GM21825 (cell line): ENCODE data around the gene TANC1.

Experiments used
- ATAC-seq: cut with Tn5 transposase; IDR thresholded peaks from one replicate; pipeline ENCODE4 v1.9.1; 2021; ENCODE audit warnings: mild to moderate bottlenecking, moderate library complexity; ENCODE audit not compliant: unreplicated experiment

Gene TANC1

DNA sequence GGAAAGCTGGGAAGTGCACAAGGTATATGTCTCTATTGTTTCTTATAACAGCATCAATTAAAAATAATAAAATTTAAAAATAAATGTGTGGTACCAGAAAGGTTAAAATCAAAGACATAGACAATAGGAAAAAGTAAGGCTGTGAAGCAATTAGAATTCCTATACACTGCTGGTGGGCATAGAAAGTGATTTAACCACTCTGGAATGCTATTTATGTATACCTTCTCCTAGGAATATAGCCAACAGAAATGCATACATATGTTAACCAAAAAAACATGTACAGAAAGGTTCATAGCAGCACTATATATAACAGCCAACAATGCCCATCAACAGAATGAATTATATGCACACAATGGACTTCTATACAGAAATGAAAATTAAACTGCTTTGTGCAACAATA is 275.1 kb downstream of the TANC1 start:
- no peak for ATAC-seq

DNA sequence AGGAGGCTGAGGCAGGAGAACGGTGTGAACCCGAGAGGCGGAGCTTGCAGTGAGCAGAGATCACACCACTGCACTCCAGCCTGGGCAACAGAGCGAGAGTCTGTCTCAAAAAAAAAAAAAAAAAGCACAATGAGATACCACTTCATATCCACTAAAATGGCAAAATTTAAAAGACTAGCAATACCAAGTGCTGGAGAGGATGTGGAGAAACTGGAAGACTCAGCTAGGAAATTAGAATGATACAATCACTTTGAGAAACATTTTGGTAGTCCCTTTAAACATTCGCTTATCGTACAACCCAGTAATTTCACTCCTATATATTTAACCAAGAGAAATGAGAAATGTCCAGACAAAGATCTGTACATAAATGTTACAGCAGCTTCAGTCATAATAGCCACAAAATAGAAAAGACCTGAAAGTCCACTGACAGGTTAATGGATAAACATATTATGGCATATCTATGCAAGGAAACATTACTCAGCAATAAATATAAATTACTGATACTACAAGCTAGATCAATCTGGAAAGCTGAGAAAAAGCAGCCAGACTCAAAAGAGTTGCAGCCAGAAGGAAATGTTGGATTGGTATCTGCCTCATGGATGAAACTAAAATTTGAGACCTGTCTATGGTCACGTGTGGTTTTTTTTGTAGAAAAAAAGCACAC is 278.0 kb downstream of the TANC1 start:
- ATAC-seq, result no peak

DNA sequence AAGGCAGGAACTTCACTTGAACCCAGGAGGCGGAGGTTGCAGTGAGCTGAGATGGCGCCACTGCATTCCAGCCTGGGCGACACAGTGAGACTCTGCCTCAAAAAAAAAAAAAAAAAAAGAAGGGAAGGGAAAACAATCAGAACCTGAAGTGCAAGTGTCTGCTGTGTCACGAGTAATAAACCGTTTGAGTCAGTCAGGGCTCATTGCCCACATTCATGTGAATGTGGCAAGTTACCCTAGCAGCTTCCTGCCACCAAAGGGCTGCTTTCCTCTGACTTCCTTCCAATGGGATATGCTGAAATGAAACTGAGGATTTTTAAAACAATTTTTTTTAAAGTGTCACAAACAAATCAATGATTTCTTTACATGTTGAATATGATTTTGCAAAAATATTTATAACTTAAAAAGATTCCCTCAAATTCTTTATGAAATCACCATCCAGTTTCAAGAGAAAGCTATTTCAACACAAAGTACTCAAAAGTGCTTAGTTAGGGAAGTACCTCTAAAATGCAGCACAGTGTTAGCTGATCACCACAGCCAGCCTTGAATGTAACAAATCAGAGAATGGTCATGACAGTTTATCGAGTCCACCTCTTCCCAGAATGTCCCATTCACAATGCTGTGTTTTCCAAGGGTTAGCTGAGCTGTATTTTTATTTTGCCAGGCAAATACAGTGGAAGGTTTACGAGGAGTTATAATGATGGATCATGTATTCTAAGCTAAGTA is 281.7 kb downstream of the TANC1 start:
- peak; percentile 83 for ATAC-seq

DNA sequence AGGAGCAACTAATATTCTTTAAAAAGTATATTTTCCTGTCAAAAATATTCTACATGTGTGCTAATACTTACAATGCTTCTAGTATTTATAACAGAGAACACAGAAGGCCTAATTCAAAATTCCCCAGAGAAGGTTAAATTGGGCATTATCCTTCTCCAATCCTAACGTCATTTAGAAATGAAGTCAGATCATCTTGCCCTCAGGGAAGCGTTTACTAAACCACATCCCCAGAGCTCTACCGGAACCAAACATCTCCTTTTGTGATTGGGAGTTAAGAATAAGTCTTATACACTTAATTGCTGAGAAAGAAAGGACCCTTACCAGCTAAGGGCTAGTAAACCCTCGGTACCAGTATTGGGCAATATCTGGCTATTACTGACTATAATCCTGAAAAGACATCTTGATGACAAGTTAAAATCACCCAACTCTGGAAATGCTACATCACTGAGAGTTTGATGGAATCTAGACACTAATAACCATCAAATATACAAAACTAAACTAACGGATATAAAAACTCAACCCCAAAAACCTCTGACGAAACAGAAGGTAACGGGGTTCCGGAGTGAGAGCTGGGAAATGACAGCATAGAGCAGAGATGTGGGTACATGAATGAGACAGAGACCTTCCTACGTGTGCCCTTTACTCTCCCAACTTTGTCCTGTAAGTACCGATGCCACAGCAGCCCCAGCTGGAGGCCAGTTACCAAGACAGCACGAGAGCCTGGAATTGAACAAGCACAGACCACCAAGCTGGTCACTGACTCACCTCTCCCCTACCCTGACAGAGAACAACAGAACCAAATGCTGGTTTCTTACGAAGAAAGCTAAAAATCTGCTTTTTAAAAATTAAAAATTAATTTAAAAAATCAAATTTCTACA is 283.1 kb downstream of the TANC1 start:
- no peak for ATAC-seq

DNA sequence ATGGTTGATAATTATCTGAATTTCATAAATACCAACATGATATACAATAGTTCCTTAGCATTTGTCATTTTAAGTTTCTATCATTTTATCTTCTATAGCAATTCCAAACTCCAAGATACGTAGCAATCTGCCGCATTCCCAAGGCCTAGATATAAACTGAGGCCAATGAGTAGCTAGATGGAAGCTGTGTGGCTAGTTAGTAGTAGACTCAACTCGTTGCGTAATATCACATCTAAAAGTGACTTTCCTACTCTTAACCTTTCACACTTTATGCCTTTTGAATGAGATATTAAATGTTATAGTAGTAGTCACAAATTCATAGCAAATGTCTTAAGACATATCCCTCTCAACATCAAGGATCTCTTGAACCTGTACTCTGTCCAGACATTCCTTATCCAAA is 284.5 kb downstream of the TANC1 start:
- no peak for ATAC-seq

DNA sequence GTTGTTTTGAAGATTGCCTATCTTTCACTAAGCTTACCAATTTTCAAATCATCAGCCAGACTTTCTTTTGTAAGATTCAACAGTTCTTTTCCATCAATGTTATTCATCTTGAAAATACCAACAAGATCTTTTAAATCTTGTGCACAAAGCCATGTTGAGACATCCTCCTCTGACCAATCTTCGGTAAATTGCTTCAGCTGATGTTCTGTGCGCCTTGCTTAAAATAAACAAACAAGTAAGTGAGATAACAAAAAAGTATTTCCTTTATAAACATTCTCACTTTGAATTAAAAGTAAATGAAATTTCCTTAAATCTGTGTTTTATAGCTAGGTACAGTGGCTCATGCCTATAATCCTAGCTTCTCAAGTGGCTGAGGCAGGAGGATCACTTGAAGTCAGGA is 287.7 kb downstream of the TANC1 start:
- ATAC-seq, result no peak

DNA sequence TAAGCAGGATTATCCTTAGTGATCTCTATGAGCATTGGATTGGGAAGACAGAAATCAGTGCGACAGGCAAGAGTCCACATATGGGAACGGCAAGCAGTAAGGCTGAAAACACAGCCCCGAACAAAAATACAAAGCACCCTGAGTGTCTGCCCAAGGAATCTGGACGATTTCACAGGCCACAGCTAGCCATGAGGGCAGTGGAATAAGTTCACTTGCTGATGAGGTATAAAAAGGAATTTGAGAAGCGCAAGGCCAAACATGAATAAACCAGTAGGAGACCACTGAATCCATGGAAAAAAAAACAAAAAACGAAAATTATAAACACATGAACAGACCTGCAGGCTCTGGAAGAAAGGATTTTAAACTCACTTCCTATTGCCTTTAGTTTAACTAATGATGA is 293.8 kb downstream of the TANC1 start:
- no peak for ATAC-seq

DNA sequence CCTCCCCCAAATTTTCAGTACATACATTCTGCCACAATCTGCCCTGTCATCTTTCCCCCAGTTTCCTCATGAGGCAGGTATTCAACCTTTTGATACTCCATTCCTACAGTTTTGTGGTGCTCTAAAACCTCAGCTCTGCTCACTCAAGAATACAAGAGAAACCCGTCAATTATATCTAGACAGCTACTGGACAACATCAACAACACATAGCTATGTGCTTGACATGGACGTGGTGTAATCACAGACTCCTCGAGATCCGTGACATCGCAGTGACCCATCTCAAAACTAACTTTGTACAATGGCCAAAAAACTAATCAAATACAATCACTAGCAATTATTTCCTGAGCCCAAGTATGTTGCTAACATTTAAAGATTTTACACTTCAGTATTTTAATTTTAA is 294.5 kb downstream of the TANC1 start:
- no peak for ATAC-seq

DNA sequence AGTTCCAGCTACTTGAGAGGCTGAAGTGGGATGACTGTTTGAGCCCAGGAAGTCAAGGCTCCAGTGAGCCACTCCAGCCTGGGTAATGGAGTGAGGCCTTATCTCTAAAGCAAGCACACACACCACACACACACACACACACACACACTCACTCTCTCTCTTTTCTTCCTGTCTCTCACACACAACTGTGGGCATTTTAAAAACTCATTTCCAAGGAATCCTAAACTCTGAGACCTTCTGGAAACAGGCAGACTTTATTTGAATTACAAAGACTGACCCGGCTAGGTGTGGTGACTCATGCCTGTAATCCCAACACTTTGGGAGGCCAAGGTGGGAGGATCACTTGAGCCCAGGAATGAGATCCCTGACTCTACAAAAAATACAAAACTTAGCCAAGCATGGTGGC is 296.7 kb downstream of the TANC1 start:
- no peak for ATAC-seq

DNA sequence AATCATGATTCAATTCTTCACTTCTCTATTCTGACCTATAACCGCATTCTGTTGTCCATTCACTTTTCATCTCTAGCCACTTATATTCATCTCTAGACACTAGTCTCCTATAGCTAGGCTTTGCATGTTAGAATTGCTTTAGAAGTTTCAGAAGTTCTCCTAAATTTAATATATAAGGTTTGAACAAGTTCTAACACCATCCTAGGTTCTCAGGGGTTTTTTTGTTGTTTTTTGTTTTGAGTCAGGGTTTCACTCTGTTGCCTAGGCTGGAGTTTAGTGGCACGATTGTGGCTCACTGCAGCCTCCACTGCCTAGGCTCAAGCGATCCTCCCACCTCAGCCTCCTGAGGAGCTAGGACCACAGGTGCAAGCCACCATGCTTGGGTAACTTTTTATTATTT is 298.1 kb downstream of the TANC1 start:
- ATAC-seq, result no peak

DNA sequence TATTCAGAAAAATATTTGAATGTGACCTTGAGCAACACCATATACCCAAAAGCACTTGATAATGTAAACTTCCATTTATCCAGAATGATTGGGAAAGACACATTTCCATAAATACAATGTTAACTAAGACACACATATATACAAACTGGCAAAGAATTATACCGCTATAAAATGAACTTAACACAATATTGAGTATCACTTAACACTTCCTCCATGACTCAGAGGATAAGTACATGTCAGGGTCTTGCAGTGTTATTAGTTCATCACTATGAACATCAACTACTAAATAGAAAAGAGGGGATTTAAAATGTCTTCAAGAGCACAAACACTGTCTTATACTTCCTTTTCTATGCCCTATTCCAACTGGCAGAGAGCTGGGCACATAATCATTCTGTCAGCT is 299.5 kb downstream of the TANC1 start:
- no peak for ATAC-seq

DNA sequence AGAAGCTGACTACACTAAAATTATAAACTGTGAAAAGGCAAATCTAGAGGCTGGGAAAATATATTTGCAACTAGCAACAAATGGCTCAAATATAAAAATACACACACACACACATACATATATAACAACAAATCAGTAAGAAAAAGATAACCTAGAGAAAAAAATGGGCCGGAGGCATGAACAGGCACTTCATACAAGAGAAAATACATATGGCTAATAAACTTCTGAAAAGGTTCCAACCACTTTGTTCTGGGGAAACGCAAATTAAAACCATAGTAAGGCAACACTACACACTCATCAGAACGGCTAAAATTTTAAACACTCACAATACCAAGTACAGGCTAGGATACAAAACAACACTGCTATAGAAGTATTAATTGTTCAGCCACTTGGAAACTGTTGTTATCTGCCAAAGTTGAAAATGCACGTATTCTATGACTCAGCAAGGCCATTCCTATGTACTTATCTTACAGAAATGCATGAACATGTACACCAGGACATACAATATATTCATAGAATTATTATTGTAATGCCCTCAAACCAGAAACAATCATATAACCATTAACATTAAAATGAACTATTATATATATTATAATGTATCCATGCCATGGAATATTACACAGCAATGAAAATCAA is 302.4 kb downstream of the TANC1 start:
- no peak for ATAC-seq

DNA sequence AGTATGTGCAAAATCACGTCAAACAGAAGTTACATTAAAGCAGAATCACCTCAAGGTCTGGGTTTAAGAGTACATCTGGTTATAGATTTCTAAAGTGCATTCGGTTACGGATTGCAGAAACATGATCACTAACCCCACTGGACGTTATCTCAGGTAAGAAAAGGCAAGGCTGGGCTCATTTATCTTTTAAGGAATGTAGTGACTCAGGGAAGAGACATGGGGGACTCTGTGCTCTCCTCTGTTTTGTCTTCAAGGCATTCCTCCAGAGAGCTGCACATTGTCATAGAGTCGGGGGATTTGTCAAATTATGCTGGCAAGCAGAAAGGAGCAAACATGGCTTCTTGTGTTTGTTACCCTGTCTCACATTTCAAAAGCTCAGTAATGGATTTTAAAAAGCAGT is 303.7 kb downstream of the TANC1 start:
- ATAC-seq, result no peak

DNA sequence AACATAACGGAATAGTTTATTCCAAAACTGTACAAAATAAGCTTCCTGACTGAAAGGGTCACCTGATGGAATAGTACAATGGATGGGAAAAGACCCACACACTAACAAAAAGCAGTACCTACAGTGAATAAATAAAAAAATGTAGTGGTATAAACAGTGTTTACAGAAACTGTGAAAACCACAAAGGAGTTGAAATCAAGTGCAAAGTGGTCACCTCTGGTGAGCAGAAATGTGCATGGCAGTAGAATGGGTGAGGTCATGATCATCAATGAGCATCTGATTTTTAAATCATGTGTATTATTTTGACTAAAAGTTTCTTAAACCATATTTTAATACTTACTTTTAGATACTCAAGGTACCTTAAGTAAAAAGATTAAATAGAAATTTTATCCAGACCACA is 306.7 kb downstream of the TANC1 start:
- no peak for ATAC-seq

DNA sequence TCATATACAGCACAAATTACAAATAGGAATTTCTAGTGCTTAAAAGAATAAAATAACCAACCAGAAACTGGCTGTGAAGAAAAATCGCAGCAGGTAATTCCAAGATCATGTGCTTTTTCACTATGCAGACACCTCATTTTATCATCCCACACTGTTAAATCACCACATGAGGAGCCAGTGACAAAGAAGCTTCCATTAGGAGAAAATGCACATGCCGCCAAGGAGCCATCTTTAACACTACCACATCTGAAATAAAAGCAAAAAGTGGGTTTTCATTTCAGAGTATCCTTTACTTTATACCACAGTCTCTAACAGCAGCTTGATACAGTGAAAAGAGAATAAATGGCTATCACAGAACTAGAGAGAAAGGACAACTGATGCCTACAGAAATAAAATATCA is 311.3 kb downstream of the TANC1 start:
- no peak for ATAC-seq

DNA sequence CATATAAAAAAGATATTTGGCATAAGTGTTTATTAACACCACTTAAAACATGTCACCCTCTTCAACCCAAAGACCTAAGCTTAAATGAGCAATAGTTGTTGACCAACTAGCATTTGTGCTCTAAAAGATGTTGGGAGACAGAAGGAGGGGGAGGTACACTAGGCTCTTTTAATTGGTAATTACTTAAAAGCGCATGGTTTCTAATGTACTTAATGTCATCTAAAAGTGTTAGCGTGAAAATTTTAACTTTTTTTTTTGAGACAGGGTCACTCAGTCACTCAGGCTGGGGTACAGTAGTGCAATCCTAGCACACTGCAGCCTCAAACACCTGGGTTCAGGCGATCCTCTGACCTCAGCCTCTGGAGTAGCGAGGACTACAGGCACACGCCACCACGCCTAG is 312.6 kb downstream of the TANC1 start:
- no peak for ATAC-seq
